H4 (cell line): ENCODE results near the gene LMF1. TPM values are rescaled to one million over a fixed set of nuclear protein-coding genes. Genes with fewer than 3 reads are reported as not detected.

Source experiments
- DNase-seq: peaks from one replicate; pipeline ENCODE4 v3.0.0-alpha.2; 2015; ENCODE audit warnings: low spot score
- total RNA-seq: library from RNA; depleted of rRNA; stranded (reverse); fragments of >200 nt; shearing (Covaris generic); gene quantifications from 2 replicates; pipeline ENCODE4 v1.2.3, GENCODE V29; 2014

LMF1 gene
- total RNA-seq, 1 experiment from 2014 or later = 31.1 TPM

DNA sequence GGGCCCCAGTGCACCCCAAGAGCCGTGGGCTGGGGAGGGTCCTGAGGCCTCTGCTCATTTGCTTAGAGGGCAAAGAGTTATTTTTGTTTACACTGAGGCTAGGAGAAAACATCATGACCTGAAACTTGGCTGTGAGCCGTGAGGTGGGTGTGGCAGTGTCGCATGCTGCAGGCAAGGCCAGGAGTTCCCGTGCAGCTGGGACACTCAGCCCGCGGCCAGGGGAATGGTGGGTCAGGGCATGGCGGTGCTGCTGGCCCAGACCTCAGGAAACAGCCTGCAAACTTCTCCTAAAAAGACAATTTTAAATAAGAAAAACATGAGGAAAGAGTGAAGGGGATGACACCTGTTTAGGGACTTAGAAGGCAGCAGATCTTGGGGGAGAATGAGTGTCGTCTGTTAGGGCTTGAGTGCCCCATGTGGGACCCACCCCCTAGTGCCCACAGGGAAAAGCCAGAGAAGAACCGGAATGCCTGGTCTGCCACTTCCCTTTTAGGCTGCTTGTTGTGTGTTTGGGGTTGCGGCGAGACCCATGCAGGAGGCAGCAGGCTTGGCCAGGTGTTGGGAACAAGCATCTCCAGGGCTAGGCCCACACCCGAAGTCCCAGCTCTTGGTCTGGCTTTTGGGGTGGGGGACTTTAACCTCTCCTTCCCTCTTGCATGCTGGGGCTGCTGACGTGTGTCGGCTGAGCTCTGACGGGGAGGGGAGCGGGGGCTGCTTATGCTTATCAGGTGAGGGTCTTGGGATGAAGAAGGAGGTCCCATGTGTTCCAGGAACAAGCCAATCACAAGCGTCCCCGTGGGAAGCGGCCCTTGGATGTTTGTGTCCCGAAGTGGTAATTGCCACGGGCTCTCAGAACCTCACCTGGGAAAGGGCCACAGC, 89.3 kb downstream of the LMF1 start:
- DNase-seq = no peak

DNA sequence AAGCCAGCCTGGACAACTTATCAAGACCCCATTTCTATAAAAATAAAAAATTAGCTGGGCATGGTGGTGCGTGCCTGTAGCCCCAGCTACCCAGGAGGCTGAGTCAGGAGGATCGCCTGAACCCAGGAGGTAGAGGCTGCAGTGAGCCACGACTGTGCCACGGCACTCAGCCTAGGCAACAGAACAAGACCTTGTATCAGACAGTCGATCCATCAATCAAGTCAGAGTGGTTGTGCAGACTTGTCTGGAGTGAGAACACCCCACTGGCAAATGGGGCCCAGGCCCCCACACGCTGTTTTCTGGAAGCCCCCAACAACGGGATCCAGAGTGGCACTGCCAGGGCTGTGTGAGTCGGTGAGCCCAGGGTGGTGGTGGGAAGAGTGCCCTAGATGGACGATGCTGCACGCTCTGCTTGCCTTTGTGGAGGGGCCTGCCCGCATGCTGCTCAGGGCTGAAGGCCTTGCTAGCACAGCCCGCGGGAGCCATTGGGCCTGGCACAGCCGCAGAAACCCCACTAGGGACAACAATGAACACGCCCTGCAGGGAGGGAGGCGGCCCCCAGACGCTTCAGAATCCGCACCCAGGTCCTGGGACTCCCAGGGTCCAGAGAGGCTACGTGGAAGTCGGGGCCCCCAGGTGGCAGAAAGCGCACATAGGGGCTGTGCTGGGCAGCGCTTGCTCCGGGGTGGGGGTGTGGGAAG, 90.2 kb downstream of the LMF1 start:
- DNase-seq = no peak

DNA sequence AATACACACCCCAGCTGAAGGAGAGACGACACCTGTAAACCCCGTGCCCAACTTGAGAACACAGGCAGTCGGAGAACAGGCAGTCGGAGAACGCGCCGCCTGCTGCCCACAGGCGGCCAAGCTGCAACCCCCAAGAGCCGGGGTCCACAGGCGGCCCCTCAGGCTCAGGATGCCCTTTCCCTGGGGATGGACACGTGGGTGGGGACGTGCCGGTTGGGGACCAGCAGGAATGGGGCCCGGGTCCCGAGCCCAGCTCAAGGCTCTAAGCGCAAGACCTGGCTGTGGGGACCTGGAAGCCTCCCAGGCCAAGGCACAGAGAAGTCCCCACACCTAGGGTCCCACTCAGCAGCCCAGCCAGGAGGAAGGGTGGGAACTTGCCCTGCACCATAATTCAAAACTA, 90.8 kb downstream of the LMF1 start:
- no peak for DNase-seq

DNA sequence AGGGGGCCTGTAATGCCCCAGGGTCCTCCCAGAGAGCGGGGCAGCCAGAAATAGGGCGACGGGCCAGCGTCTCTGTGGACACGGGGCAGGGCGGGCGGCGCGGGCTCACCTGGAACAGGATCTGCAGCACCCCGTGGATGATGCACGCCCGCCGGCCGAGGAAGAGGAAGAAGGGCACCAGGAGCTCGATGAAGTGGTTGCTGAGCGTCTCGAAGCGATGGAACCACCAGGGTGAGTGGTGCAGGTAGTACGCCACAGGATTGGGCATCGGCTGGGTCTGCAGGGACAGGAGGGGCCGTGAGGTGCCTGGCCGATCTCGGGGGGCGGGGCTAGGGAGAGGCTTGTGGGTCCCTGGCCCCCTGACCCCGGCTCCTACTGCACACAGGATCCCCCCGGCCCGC, 91.3 kb downstream of the LMF1 start:
- no peak for DNase-seq

DNA sequence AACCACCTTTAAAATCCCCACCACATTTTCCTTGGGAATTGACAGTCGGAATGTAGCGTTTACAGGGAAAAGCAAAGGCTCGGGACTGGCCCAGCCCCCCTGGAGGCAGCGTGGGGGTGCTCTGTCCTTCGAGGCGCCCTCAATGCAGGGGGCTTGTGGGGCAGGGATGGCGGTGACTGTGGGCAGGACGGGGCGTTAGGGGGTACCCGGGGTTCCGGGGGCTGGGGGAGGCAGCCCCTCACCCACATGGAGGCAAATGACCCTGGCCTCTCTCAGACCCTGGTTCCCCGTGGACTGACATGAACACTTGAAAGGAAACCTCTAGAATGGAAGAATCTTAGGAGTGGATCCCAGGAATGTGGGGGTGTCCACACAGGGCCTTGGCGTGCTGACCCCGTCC, 91.9 kb downstream of the LMF1 start:
- no peak for DNase-seq

DNA sequence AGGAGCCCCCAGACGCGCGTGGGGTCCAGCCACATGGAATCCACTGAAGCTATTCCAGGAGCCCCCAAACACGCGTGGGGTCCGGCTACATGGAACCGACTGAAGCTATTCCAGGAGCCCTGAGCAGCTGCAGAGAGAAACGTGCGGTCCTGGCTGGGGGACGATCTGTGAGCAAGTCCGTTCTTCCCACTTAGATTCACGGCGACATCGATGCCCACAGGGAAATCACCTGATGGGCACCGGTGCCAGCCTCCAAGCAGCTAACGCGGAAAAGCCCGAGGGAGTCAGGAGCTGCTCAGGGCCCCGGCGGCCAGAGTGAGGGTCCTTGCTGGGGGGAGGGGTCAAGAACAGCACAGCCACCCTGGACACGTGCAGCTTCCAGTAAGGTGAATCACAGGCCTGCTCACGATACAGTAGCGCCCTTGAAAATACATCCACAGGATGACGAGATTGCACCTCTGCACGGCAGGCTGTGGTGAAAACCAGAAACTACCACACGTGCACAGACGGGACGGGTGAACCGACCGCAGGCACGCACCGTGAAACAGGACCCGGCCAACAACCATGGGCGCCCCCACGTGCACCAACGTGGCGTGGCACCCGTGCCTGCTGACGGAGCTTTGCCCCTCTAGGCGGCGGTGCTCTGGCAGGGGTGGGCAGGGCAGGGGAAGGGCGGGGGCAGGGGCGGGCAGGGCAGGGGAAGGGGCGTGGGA, 92.6 kb downstream of the LMF1 start:
- no peak for DNase-seq

DNA sequence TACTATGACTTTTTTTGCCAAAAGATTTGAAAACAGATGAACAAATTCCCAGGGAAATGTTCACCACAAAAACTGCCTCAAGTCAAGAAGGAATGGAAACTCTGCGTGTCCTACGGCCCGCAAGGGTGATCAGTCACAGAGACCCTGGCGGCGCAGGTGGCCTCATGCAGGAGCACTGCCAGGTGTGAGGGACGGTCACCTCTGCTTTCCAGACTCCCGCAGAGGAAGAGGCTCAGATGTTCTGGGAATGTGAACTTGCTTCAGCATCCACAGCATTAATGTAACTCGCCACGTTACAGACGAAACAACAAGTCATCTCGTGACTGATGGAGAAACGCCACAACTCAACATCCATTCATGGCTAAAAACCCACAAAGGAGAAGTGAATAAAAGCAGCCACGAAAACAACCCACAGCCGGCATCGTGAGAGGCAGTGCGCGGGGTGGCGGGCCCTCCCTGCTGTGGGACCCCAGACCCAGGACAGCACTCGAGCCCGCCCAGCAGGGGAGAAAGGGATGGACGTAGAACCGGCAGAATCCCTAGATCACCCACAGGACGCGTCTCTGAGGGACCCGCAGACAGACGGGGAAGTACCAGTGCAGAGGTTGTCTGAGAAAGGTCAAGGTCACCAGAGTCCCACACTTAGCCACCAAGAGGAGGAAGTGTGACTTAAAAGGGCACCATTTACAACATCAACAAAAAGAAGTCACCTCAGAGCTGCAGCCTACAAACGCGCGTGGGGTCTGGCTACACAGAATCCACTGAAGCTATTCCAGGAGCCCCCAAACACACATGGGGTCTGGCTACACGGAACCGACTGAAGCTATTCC, 93.3 kb downstream of the LMF1 start:
- no peak for DNase-seq

DNA sequence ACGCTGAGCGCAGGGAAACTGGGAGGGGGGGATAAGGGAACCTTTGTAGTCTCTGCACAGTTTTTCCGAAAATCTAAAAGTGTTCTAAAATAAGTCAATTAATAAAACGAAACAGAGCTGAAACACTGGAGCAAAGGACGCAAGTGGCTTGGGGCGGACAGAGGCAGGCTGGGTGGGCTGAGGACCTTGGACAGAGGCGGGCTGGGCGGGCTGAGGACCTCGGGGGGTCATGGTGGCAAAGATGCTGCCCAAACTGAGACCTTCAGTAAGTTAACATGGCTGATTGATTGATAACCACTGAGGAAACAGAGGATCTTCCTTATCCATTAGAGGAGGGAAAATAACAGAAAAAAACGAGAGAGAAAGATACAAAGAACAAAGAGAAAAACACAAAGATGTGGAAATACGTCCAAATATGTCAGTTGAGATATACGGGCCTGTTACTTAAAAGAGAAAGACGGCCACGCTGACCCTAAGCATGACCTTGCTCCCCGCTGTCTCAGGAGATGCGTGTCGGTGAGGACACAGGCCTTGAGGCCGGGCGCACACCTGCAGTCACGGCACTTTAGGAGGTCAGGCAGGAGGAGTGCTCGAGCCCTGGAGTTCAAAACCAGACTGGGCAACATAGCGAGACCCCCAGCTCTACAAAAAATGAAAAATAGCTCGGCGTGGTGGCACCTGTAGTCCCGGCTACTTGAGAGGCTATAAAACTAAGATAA, 94.1 kb downstream of the LMF1 start:
- DNase-seq = no peak

DNA sequence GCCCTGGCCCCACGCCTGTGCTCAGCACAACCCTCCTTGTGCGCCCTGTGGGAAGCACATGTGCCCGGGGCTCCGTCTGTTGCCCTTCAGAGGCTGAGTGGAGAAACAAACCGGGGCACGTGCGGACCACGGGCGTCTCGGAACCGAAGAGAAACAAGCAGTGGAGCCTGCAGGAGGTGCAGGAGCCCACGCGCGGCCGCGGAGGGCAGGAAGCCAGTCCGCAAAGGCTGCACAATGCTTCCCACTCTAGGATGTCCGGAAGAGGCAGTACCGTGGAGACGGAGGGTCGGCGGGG, 94.8 kb downstream of the LMF1 start:
- DNase-seq = no peak

DNA sequence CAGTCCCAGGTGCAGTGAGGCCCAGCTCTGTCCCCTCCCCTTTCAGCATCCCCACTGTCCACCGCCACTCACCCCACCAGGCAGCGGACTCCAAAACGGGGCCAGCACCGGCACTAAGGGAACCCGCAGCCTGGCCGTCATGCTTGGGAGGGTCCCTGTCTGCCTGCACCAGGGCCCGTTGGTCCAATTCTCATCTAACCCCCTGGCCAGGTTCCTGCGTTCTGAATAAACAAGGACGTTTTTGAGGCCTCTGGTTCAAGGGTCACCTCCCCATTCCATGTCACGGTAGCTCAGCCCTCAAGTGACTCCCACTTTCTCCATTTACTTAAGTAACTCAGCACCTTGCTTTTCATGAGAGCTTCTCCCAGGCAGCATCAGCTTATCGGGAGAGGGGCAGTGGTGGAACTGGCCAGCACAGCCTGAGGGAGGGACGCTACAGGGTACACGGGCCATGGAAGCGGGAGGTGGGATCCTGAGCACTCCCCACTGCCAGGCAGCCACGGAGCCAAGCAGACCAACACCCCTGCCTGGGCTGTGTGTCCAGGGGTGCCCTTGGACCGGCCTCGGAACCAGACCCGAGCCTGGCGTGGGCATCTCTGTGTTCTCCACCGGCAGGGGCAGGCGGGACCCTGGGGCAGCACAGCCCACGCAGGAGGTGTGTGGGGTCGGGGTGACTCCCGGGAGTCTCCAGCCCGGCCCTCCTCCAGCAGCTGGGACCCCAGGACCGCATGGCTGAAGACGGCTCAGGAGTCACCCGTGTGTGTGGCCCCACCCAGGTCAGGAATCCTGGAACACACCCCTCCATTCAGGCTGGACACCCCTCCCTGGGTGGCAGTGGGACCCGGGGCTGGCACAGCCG, 95.4 kb downstream of the LMF1 start:
- no peak for DNase-seq

DNA sequence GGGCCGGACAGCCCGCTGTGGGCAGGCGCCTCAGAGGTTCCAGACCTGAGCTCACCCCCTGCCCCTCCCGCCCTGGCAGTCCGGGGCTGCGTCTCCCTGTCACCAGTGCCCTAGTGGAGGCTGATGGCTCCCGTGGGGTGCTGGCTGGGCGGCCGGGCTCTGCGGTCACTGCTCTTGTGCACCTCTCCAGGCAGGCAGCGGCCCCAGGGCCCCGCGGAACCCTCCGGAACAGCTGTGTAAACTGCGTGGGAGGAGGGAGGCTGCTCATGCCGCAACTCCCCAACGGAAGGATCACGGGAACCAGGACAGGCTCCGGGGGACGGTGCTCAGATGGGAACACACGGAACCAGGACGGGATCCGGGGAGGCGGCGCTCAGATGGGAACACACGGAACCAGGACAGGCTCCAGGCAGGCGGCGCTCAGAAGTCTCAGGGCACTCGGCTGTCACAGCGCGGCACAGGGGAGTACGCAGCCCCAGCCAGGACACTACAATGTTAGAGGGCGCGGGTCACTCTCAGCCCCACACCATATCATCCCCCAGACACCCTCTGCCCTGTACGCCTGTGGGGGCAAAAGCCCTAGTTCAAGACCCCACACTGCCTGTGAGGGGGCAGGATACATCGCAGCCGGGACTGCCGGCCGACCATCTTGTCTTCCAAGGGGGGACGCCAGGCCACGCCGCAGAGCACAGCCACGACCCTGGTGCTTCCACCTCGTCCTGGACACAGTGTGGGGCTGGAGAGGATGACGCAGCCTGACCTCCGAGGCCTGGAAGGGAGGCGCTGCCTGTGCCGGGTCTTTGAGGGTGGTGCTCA, 96.2 kb downstream of the LMF1 start:
- DNase-seq = no peak

DNA sequence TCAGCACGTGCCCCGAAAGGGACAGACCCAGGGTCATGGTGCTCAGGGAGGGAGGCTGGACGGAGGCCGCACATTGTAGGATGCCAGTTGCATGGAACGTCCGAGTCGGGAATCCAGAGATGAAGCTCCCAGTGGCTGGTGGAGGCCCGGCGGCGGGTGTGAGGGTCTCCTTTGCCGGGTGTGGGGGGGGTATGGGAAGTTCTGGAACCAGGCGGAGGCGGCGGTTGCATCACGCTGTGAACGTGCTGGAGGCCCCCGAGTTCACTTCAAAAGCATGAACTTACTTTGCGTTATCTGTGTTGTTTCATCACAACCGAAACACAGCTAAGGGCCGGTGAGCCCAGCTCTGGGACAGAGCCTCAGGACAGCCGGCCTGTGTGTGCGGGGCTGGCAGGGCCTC, 96.9 kb downstream of the LMF1 start:
- DNase-seq = no peak

DNA sequence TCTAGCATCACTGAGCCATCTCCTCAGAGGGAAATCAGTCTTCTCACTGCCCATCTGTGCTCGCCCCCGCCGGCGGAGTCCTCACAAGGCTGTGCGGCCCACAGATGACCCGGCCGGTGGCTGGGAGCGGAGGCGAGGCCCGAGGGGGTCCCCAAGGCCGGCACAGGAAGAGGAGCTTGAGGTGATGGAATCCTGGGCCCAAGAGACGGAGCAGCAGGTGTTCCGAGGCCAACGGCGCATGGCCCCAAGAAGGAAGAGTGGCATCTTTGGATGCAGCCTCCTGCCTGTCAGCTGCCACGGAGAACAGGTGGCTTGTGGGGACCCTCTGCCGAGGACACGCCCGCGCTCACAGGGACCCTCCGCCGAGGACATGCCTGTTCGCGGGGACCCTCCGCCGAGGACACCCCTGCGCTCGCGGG, 97.5 kb downstream of the LMF1 start:
- no peak for DNase-seq

DNA sequence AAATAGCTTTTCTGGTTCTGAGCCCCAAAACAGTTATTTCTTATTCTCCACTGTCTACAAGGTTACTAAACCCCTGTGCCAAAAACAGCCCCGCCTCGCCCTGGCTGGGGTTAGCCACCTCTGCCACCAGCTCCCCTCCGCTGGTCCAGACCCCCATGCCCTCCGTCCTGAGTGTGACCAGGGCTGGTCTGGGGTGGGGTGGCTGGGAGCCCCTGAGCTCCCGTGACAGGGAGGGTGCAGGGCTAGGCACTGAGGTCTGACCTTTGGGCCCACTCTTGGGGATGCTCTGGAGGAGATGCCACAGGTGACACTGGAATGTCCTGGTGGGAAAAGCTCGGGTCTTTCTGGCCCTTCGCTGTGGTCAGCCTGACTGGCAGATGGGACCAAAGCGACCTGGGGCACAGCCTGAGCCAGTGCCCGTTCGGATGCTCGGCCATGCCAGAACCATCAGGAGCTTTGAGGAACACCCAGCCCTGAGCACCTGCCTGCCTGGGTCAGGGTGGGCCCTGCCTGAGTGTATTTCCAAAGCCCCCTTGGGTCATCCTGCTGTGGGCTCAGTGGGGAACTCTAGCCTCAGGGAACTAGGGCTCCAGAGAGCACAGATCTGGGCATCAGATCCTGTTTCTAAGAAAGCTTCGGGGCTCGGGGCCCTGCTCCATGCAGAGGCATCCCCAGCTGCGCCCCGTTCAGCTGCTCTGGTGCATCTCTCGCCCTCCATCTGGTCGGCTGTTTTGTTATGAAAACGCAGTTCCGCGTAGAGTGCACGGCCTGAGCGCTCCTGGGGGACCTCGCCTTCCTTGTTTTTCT, 98.1 kb downstream of the LMF1 start:
- no peak for DNase-seq

DNA sequence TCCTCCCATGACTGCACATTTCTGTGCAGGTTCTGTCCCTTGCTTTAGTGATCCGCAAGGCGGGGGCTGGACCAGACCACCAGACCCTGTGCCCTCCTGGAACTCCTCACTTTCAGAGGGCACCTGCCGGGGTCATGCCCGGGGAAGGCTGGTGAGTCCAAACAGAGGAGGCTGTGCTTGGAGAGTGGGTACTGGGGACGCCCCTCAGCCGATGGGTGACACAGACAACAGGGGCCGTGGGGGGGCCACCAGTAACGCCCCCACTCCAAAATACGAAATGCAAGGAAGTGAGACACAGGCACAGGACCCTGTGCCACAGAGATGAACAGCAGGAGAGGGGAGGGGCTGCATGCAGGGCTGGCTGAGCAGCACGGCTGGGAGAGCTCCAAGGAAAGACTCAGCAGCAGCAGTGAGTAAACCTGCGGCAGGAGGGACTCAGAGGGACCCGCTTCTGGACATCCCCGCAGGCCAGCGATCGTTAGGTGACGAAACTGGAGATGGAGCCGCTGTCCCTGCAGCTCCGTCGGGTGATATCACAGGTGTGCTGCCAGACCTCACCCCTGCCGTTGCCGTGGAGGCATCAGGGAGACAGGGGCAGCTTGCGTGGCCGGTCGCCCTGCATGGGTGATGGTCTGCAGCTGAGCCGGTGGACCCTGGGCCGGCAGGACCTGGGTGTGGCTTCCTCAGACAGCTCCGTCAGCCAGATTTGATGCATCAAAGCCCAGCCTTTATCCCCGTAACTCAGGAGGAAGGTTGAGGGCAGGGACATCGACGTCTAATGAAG, 99.0 kb downstream of the LMF1 start:
- DNase-seq = no peak

DNA sequence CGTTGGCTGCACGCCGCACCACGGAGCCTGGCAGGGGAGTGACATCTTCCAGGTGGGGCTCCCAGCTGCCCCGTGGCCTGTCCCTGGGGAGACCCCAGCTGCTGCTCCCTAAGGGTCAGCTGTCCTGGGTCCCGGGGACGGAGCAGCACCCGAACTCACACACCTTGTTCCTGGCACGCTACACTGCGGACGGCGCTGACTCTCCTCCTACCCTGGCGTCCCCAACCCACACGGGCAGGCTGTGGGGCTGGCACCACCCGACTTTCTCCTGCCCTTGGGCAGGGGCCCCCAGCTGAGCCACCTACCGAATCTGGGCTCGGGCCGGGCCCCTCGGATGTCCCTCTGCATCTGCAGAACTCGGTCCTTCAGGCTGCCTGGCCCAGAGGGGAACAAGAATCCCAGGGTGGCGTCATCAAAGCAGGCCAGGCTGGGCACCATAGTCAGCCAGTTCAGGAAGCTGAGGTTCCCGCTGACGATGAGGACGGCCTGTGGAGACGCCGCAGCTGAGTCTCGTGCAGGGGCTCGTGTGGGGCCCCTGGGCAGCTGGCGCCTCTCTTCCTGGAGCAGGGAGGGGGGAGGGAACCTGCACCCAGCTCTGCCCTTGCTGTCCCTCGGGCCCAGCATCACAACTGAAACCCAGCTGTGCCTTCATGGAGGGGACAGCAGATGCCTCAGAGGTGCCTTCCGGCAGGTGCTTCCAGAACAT, 99.8 kb downstream of the LMF1 start:
- DNase-seq = no peak
